Lower leg skin (tissue), 3 donors: ENCODE data around the gene GLRX.

Experiments
- CTCF ChIP-seq, 3 donors: fragments of 450-650 bp; IDR thresholded peaks; one replicate each; pipeline ENCODE4 v1.5.1; 2016; ENCODE audit warnings: antibody characterized with exemption in 3 of 3, mild to moderate bottlenecking in 3 of 3, moderate library complexity in 2 of 3
- POLR2A ChIP-seq, 2 donors: fragments of 450-650 bp; IDR thresholded peaks; one replicate each; pipeline ENCODE4 v1.6.1; 2016 to 2017; ENCODE audit warnings: antibody characterized with exemption in 2 of 2, mild to moderate bottlenecking in 1 of 2, moderate library complexity in 1 of 2

- TF ChIP-seq CTCF (IDR thresholded peaks at IDR 0.05) (no peak), POLR2A (IDR thresholded peaks at IDR 0.05) (no peak)
Observed at GRCh38 chr5:95800553-95800952, 22.0 kb downstream of the GLRX start.
